ENCODE measurements around the gene LAMP1. TPM values are rescaled to one million over a fixed set of nuclear protein-coding genes. Genes with fewer than 3 reads are reported as not detected.
"Not testable (repeated sequence)": the region's sequence is repeated elsewhere in the genome, so short reads cannot be mapped to it uniquely, and the experiment has no call there.

Gene LAMP1, protein sequence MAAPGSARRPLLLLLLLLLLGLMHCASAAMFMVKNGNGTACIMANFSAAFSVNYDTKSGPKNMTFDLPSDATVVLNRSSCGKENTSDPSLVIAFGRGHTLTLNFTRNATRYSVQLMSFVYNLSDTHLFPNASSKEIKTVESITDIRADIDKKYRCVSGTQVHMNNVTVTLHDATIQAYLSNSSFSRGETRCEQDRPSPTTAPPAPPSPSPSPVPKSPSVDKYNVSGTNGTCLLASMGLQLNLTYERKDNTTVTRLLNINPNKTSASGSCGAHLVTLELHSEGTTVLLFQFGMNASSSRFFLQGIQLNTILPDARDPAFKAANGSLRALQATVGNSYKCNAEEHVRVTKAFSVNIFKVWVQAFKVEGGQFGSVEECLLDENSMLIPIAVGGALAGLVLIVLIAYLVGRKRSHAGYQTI
- total RNA-seq (10 to 100 TPM; 72.2 to 80.7 TPM), total RNA-seq (98.1 to 222 (median 172) reads per million in 172 experiments)
- 129 TPM for polyA plus RNA-seq (2013, experiment 1 of 2)
- polyA plus RNA-seq (2013, experiment 2 of 2): 110 TPM

DNA sequence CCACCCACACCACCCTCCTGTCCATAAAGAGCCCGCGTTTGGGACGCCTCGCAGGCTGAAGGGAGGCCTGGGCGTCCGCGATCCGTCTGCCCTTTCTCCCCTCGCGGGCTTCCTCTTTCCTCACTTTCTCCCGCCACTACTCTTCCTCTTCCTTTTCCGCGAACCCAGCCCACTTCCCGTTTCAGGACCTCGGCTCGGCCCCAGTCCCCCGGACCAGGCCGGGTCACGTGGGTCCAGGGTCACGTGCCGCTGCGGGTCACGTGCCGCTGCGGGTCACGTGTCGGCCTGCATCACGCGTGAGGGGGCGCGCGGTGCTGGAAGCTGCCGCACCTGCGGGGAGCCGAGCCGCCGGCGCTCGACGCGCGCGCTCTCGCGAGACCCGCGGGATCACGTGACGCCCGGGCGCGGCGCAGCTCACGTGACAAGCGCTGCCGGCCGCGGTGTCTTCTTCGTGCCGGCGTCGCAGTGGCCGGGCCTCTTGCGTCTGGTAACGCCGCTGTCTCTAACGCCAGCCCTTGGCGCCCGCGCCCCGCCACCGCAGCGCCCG lies at the start of gene LAMP1:
TSS of gene LAMP1 (plus strand) at position 417 of the 547 bp plus-strand sequence. CDS start 196 bp downstream, outside the sequence.
- ChIA-PET CTCF (interaction anchor here (2.0 kb wide), 1 partner anchor 97 kb away, joined by 5 read pairs; no protein-coding TSS in a partner anchor), POLR2A (interaction anchor here (0.7 to 2.8 kb wide), 7 partner anchors 11 to 329 kb away, joined by 3 to 22 read pairs (median 4); partner anchors contain the start of genes CUL4A, DCUN1D2 and PCID2)
- H3K27ac ChIP-seq (ENCODE audit: low read depth in 1 of 2, low read length in 2 of 2): peak within 1 kb of the TSS; percentile 83 to 88
- H3K4me3 ChIP-seq (ENCODE audit: low read length): peak within 1 kb of the TSS; percentile 77
- TF ChIP-seq, protein P1, sequence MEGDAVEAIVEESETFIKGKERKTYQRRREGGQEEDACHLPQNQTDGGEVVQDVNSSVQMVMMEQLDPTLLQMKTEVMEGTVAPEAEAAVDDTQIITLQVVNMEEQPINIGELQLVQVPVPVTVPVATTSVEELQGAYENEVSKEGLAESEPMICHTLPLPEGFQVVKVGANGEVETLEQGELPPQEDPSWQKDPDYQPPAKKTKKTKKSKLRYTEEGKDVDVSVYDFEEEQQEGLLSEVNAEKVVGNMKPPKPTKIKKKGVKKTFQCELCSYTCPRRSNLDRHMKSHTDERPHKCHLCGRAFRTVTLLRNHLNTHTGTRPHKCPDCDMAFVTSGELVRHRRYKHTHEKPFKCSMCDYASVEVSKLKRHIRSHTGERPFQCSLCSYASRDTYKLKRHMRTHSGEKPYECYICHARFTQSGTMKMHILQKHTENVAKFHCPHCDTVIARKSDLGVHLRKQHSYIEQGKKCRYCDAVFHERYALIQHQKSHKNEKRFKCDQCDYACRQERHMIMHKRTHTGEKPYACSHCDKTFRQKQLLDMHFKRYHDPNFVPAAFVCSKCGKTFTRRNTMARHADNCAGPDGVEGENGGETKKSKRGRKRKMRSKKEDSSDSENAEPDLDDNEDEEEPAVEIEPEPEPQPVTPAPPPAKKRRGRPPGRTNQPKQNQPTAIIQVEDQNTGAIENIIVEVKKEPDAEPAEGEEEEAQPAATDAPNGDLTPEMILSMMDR (IDR thresholded peaks at IDR 0.05): no peak
- H3K27me3 ChIP-seq (ENCODE audit: control insufficient read depth in 1 of 2, insufficient read depth in 2 of 2, low read length in 2 of 2): peaks cover 3 to 8% of the 10 kb centered on the region in 2 experiments
- H3K9me3 ChIP-seq (ENCODE audit: control insufficient read depth in 1 of 2, insufficient read depth in 1 of 2, low read length in 2 of 2): peaks cover 0 to 4% of the 10 kb centered on the region in 2 experiments
- peak within 1 kb of the TSS; percentile 100 for H3K4me3 Mint-ChIP-seq
- intact Hi-C loops (cut with DNase I, micrococcal nuclease): loop anchor here in 1 of 2 experiments (1.0 to 10.0 kb wide), 7 partner anchors 65 to 605 kb away; partner anchors contain the start of genes ATP11A, DCUN1D2, GRTP1 and PCID2
- DNase-seq (peak; percentile 97 to 100 (median 99)), ATAC-seq (ENCODE audit: poor library complexity) (peak; percentile 83)
- peak within 1 kb of the TSS; percentile 99 for H3K27ac Mint-ChIP-seq
- H3K36me3 Mint-ChIP-seq (ENCODE audit: low read depth): peaks cover 26% of the 10 kb centered on the region
- peaks cover 37% of the 10 kb centered on the region for H3K4me1 Mint-ChIP-seq (ENCODE audit: low read depth)
- H3K27me3 Mint-ChIP-seq: peaks cover 21% of the 10 kb centered on the region
- peaks cover 2% of the 10 kb centered on the region for H3K9me3 Mint-ChIP-seq
- H3K36me3 ChIP-seq (ENCODE audit: insufficient read depth, low read length): peaks cover 6% of the 10 kb centered on the region
- H3K4me1 ChIP-seq (ENCODE audit: insufficient read depth, low read length): peaks cover 37% of the 10 kb centered on the region

DNA sequence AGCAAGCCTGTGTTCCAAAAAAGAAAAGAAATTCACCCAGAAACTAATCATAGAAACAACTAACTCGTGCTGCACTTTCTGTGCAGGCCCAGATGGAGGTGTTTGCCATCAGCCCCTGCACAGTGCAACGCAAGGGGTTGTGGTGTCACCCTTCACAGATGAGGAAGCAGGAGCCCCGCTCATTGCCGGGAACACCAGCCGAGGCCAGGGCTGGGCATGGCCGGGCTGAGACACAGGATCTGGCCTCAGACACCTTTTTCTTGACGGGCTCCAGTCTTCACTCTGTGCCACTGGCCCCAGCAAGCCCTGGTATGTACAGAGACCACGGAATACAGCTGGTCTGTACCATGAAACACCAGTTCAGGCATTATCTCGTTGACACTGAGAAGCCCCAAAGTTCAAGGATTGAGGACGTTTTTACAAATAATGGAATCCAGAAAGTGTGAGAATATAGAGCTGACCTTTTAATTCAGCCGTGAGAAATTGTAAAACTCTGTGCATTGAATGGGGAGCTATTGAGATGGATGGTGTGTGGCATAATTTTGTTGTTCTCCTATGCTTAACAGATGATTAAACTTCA lies 44.4 kb upstream of the LAMP1 start:
- peaks cover 86% of the 10 kb centered on the region for H3K36me3 ChIP-seq (ENCODE audit: insufficient read depth, low read length)
- no peaks in the 10 kb centered on the region for H3K27me3 ChIP-seq (ENCODE audit: control insufficient read depth in 1 of 2, insufficient read depth in 2 of 2, low read length in 2 of 2)
- no peak overlapping the region for H3K4me3 ChIP-seq (ENCODE audit: low read length)
- H3K4me3 Mint-ChIP-seq: no peak overlapping the region
- H3K9me3 ChIP-seq (ENCODE audit: control insufficient read depth in 1 of 2, insufficient read depth in 1 of 2, low read length in 2 of 2): no peaks in the 10 kb centered on the region
- no peak for ATAC-seq (ENCODE audit: poor library complexity)
- TF ChIP-seq, protein P1 (IDR thresholded peaks at IDR 0.05): no peak
- no peaks in the 10 kb centered on the region for H3K27me3 Mint-ChIP-seq
- H3K4me1 ChIP-seq (ENCODE audit: insufficient read depth, low read length): no peaks in the 10 kb centered on the region
- DNase-seq: no peak
- no peaks in the 10 kb centered on the region for H3K9me3 Mint-ChIP-seq
- no peak overlapping the region for H3K27ac Mint-ChIP-seq
- POLR2A ChIA-PET: no interaction called here
- H3K4me1 Mint-ChIP-seq (ENCODE audit: low read depth): no peaks in the 10 kb centered on the region
- no peak overlapping the region for H3K27ac ChIP-seq (ENCODE audit: low read depth in 1 of 2, low read length in 2 of 2)
- H3K36me3 Mint-ChIP-seq (ENCODE audit: low read depth): peaks cover 95% of the 10 kb centered on the region
- CTCF ChIA-PET: interaction anchor here (1.2 kb wide), 1 partner anchor 141 kb away, joined by 3 read pairs; no protein-coding TSS in a partner anchor
- intact Hi-C loops (cut with DNase I, micrococcal nuclease): no loop called here

DNA sequence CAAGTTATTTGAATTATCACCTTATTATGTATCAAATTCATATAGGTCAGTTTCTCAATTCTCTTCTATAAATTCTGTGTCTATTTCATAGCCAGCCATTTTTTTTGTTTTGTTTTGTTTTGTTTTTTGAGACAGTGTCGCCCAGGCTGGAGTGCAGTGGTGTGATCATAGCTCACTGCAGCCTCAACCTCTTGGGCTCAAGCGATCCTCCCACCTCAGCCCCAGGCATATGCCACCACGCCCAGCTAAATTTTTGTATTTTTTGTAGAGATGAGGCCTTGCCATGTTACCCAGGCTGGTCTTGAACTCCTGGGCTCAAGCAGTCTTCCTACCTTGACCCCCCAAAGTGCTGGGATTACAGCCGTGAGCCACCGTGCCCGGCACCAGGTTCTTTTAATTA lies 39.1 kb upstream of the LAMP1 start:
- peaks cover 81% of the 10 kb centered on the region for H3K36me3 ChIP-seq (ENCODE audit: insufficient read depth, low read length)
- H3K9me3 ChIP-seq (ENCODE audit: control insufficient read depth in 1 of 2, insufficient read depth in 1 of 2, low read length in 2 of 2); ATAC-seq (ENCODE audit: poor library complexity); H3K9me3 Mint-ChIP-seq; H3K4me3 ChIP-seq (ENCODE audit: low read length); H3K27ac ChIP-seq (ENCODE audit: low read depth in 1 of 2, low read length in 2 of 2); H3K27me3 Mint-ChIP-seq; POLR2A ChIA-PET; H3K4me1 Mint-ChIP-seq (ENCODE audit: low read depth); H3K4me1 ChIP-seq (ENCODE audit: insufficient read depth, low read length); H3K27me3 ChIP-seq (ENCODE audit: control insufficient read depth in 1 of 2, insufficient read depth in 2 of 2, low read length in 2 of 2); DNase-seq; intact Hi-C loops (cut with DNase I, micrococcal nuclease); H3K27ac Mint-ChIP-seq; H3K4me3 Mint-ChIP-seq: not testable (repeated sequence)
- CTCF ChIA-PET: interaction anchor here (0.6 kb wide), 1 partner anchor 35 kb away, joined by 4 read pairs; no protein-coding TSS in a partner anchor
- H3K36me3 Mint-ChIP-seq (ENCODE audit: low read depth): peaks cover 77% of the 10 kb centered on the region
